Activated CD4-positive, alpha-beta memory T cell treated with anti-CD3 and anti-CD28 coated beads, Interleukin-2, amount 10 ng/mL, durations not matched to agents 7 days and 5 days (primary cell): ENCODE results near the gene NAV2. TPM values are rescaled to one million over a fixed set of nuclear protein-coding genes. Genes with fewer than 3 reads are reported as not detected.

Experiments
- CTCF ChIA-PET: fragments of 350-600 bp; sonication (Branson Sonifier 250); formaldehyde crosslinking; loops from one replicate; lab custom pipeline; 2021; ENCODE audit warnings: antibody characterized with exemption, inconsistent platforms; lab: Charles Lee
- POLR2A ChIA-PET: fragments of 350-600 bp; sonication (Branson Sonifier 250); formaldehyde crosslinking; loops from one replicate; lab custom pipeline; 2021; ENCODE audit warnings: antibody characterized with exemption; lab: Charles Lee
- DNase-seq: peaks from one replicate; pipeline ENCODE4 v3.0.0-alpha.2; 2020
- H3K27ac Mint-ChIP-seq: one replicate; pipeline ENCODE4 v1.8.0; 2021; ENCODE audit warnings: mild to moderate bottlenecking, mixed read lengths
- H3K27me3 Mint-ChIP-seq: one replicate; pipeline ENCODE4 v1.8.0; 2021; ENCODE audit warnings: mixed read lengths
- H3K36me3 Mint-ChIP-seq: one replicate; pipeline ENCODE4 v1.8.0; 2021; ENCODE audit warnings: low read depth, mixed read lengths
- H3K4me1 Mint-ChIP-seq: one replicate; pipeline ENCODE4 v1.8.0; 2021; ENCODE audit warnings: mixed read lengths
- H3K4me3 Mint-ChIP-seq: one replicate; pipeline ENCODE4 v1.8.0; 2021; ENCODE audit warnings: mild to moderate bottlenecking, mixed read lengths
- H3K9me3 Mint-ChIP-seq: one replicate; pipeline ENCODE4 v1.8.0; 2021; ENCODE audit warnings: mixed read lengths
- total RNA-seq, 2 experiments: library from RNA; stranded (reverse); gene quantifications; one replicate each; pipeline ENCODE4 v1.2.3, GENCODE V29; 2021

Gene NAV2
- total RNA-seq, 2 experiments from 2014 or later, result 0.53 to 0.70 TPM

GRCh38 chr11:19946681-19947080, 234.0 kb downstream of the NAV2 start:
- peaks cover 18% of the 10 kb centered on the region for H3K27me3 Mint-ChIP-seq
- no peak overlapping the region for H3K4me3 Mint-ChIP-seq
- H3K9me3 Mint-ChIP-seq, result no peaks in the 10 kb centered on the region
- CTCF ChIA-PET, result interaction anchor here (0.6 kb wide), 1 partner anchor 43 kb away, joined by 3 read pairs; no protein-coding TSS in a partner anchor
- H3K36me3 Mint-ChIP-seq, result no peaks in the 10 kb centered on the region
- POLR2A ChIA-PET, result no interaction called here
- DNase-seq, result no peak
- H3K27ac Mint-ChIP-seq, result no peak overlapping the region
- peaks cover 4% of the 10 kb centered on the region for H3K4me1 Mint-ChIP-seq

- DNase-seq, result no peak
- no peak overlapping the region for H3K4me3 Mint-ChIP-seq
- POLR2A ChIA-PET, result no interaction called here
- no peaks in the 10 kb centered on the region for H3K9me3 Mint-ChIP-seq
- H3K4me1 Mint-ChIP-seq, result peaks cover 8% of the 10 kb centered on the region
- H3K36me3 Mint-ChIP-seq, result no peaks in the 10 kb centered on the region
- H3K27me3 Mint-ChIP-seq, result peaks cover 23% of the 10 kb centered on the region
- no peak overlapping the region for H3K27ac Mint-ChIP-seq
- CTCF ChIA-PET, result interaction anchor here (1.2 kb wide), 1 partner anchor 10 kb away, joined by 3 read pairs; no protein-coding TSS in a partner anchor
These were observed 235.0 kb downstream of the NAV2 start for GRCh38 chr11:19947537-19948114.

GRCh38 chr11:19949606-19950005, 237.0 kb downstream of the NAV2 start:
- no peak for DNase-seq
- Mint-ChIP-seq H3K27me3 (peaks cover 34% of the 10 kb centered on the region), H3K36me3 (no peaks in the 10 kb centered on the region), H3K4me3 (no peak overlapping the region), H3K9me3 (no peaks in the 10 kb centered on the region), H3K4me1 (peaks cover 8% of the 10 kb centered on the region), H3K27ac (no peak overlapping the region)
- ChIA-PET CTCF (interaction anchor here (0.9 to 1.9 kb wide), 4 partner anchors 14 to 183 kb away, joined by 3 to 5 read pairs (median 4); no protein-coding TSS in a partner anchor), POLR2A (no interaction called here)

GRCh38 chr11:19951558-19952115, 239.0 kb downstream of the NAV2 start:
- DNase-seq, result no peak
- H3K4me1 Mint-ChIP-seq, result peaks cover 8% of the 10 kb centered on the region
- POLR2A ChIA-PET, result interaction anchor here (0.7 kb wide), 1 partner anchor 38 kb away, joined by 3 read pairs; no protein-coding TSS in a partner anchor
- H3K27ac Mint-ChIP-seq, result no peak overlapping the region
- no peaks in the 10 kb centered on the region for H3K9me3 Mint-ChIP-seq
- no peaks in the 10 kb centered on the region for H3K36me3 Mint-ChIP-seq
- H3K4me3 Mint-ChIP-seq, result peak overlapping the region; percentile 6
- H3K27me3 Mint-ChIP-seq, result peaks cover 25% of the 10 kb centered on the region
- CTCF ChIA-PET, result interaction anchor here (0.7 to 3.7 kb wide), 16 partner anchors 8 to 402 kb away, joined by 3 to 21 read pairs (median 4); no protein-coding TSS in a partner anchor

- no peaks in the 10 kb centered on the region for H3K36me3 Mint-ChIP-seq
- ChIA-PET POLR2A (no interaction called here), CTCF (interaction anchor here (0.7 to 3.7 kb wide), 15 partner anchors 9 to 180 kb away, joined by 3 to 21 read pairs (median 4); no protein-coding TSS in a partner anchor)
- DNase-seq, result no peak
- peaks cover 25% of the 10 kb centered on the region for H3K27me3 Mint-ChIP-seq
- H3K4me1 Mint-ChIP-seq, result peaks cover 8% of the 10 kb centered on the region
- H3K4me3 Mint-ChIP-seq, result no peak overlapping the region
- no peaks in the 10 kb centered on the region for H3K9me3 Mint-ChIP-seq
- no peak overlapping the region for H3K27ac Mint-ChIP-seq
These were observed 239.5 kb downstream of the NAV2 start for GRCh38 chr11:19952116-19952605.

- Mint-ChIP-seq H3K9me3 (no peaks in the 10 kb centered on the region), H3K36me3 (no peaks in the 10 kb centered on the region), H3K4me3 (no peak overlapping the region), H3K27ac (no peak overlapping the region), H3K27me3 (peaks cover 20% of the 10 kb centered on the region), H3K4me1 (peaks cover 8% of the 10 kb centered on the region)
- ChIA-PET POLR2A (no interaction called here), CTCF (interaction anchor here (0.9 to 3.7 kb wide), 10 partner anchors 11 to 180 kb away, joined by 3 to 21 read pairs (median 6); no protein-coding TSS in a partner anchor)
- DNase-seq, result no peak
These were observed 240.3 kb downstream of the NAV2 start for GRCh38 chr11:19952911-19953310.

- no peaks in the 10 kb centered on the region for H3K9me3 Mint-ChIP-seq
- no peak overlapping the region for H3K4me3 Mint-ChIP-seq
- H3K4me1 Mint-ChIP-seq, result peaks cover 8% of the 10 kb centered on the region
- H3K27ac Mint-ChIP-seq, result no peak overlapping the region
- ChIA-PET CTCF (interaction anchor here (0.9 to 3.7 kb wide), 6 partner anchors 10 to 179 kb away, joined by 3 to 21 read pairs (median 12); no protein-coding TSS in a partner anchor), POLR2A (no interaction called here)
- H3K36me3 Mint-ChIP-seq, result no peaks in the 10 kb centered on the region
- peaks cover 20% of the 10 kb centered on the region for H3K27me3 Mint-ChIP-seq
- no peak for DNase-seq
These were observed 240.7 kb downstream of the NAV2 start for GRCh38 chr11:19953336-19953735.

- no peak overlapping the region for H3K27ac Mint-ChIP-seq
- no peak for DNase-seq
- ChIA-PET CTCF (interaction anchor here (0.9 to 3.7 kb wide), 4 partner anchors 10 to 179 kb away, joined by 4 to 21 read pairs (median 17); no protein-coding TSS in a partner anchor), POLR2A (no interaction called here)
- no peaks in the 10 kb centered on the region for H3K9me3 Mint-ChIP-seq
- no peaks in the 10 kb centered on the region for H3K36me3 Mint-ChIP-seq
- H3K4me1 Mint-ChIP-seq, result peaks cover 8% of the 10 kb centered on the region
- peaks cover 20% of the 10 kb centered on the region for H3K27me3 Mint-ChIP-seq
- H3K4me3 Mint-ChIP-seq, result no peak overlapping the region
These were observed 241.3 kb downstream of the NAV2 start for GRCh38 chr11:19953909-19954308.

- DNase-seq, result no peak
- no peaks in the 10 kb centered on the region for H3K36me3 Mint-ChIP-seq
- H3K4me3 Mint-ChIP-seq, result no peak overlapping the region
- peaks cover 8% of the 10 kb centered on the region for H3K4me1 Mint-ChIP-seq
- no peaks in the 10 kb centered on the region for H3K9me3 Mint-ChIP-seq
- ChIA-PET CTCF (no interaction called here), POLR2A (no interaction called here)
- no peak overlapping the region for H3K27ac Mint-ChIP-seq
- peaks cover 20% of the 10 kb centered on the region for H3K27me3 Mint-ChIP-seq
These were observed 242.3 kb downstream of the NAV2 start for GRCh38 chr11:19954899-19955298.

GRCh38 chr11:19955660-19956059, 243.0 kb downstream of the NAV2 start:
- no peaks in the 10 kb centered on the region for H3K9me3 Mint-ChIP-seq
- ChIA-PET POLR2A (no interaction called here), CTCF (interaction anchor here (1.8 kb wide), 1 partner anchor 173 kb away, joined by 4 read pairs; no protein-coding TSS in a partner anchor)
- DNase-seq, result no peak
- H3K27ac Mint-ChIP-seq, result no peak overlapping the region
- H3K36me3 Mint-ChIP-seq, result no peaks in the 10 kb centered on the region
- H3K4me1 Mint-ChIP-seq, result peaks cover 8% of the 10 kb centered on the region
- H3K4me3 Mint-ChIP-seq, result no peak overlapping the region
- peaks cover 20% of the 10 kb centered on the region for H3K27me3 Mint-ChIP-seq

GRCh38 chr11:19956228-19956627, 243.6 kb downstream of the NAV2 start:
- Mint-ChIP-seq H3K9me3 (no peaks in the 10 kb centered on the region), H3K4me1 (peaks cover 8% of the 10 kb centered on the region), H3K27ac (no peak overlapping the region), H3K4me3 (no peak overlapping the region), H3K36me3 (no peaks in the 10 kb centered on the region), H3K27me3 (peaks cover 23% of the 10 kb centered on the region)
- ChIA-PET CTCF (interaction anchor here (1.8 kb wide), 1 partner anchor 172 kb away, joined by 4 read pairs; no protein-coding TSS in a partner anchor), POLR2A (no interaction called here)
- DNase-seq, result no peak

GRCh38 chr11:19957294-19957943, 244.8 kb downstream of the NAV2 start:
- ChIA-PET CTCF (interaction anchor here (1.8 kb wide), 1 partner anchor 171 kb away, joined by 4 read pairs; no protein-coding TSS in a partner anchor), POLR2A (no interaction called here)
- Mint-ChIP-seq H3K4me3 (no peak overlapping the region), H3K36me3 (no peaks in the 10 kb centered on the region), H3K9me3 (no peaks in the 10 kb centered on the region), H3K27ac (no peak overlapping the region), H3K27me3 (peaks cover 21% of the 10 kb centered on the region), H3K4me1 (no peaks in the 10 kb centered on the region)
- no peak for DNase-seq

- peaks cover 2% of the 10 kb centered on the region for H3K4me1 Mint-ChIP-seq
- no peak overlapping the region for H3K4me3 Mint-ChIP-seq
- H3K36me3 Mint-ChIP-seq, result no peaks in the 10 kb centered on the region
- no peak for DNase-seq
- ChIA-PET CTCF (no interaction called here), POLR2A (no interaction called here)
- peaks cover 23% of the 10 kb centered on the region for H3K27me3 Mint-ChIP-seq
- no peaks in the 10 kb centered on the region for H3K9me3 Mint-ChIP-seq
- H3K27ac Mint-ChIP-seq, result no peak overlapping the region
These were observed 245.6 kb downstream of the NAV2 start for GRCh38 chr11:19958204-19958603.
